GM23248 (cell line): Measurements from ENCODE around the gene ERBB4.

Source experiments
- EZH2 ChIP-seq: fragments of 200-600 bp; sonication (generic); IDR thresholded peaks from 2 replicates; pipeline ENCODE4 v1.6.1; 2018; ENCODE audit warnings: antibody characterized with exemption, mild to moderate bottlenecking; ENCODE audit not compliant: insufficient read depth, poor library complexity, severe bottlenecking
- EZH2phosphoT487 ChIP-seq: fragments of 200-600 bp; sonication (generic); IDR thresholded peaks from 2 replicates; pipeline ENCODE4 v1.6.1; 2018; ENCODE audit warnings: antibody characterized with exemption, moderate library complexity, mild to moderate bottlenecking, low read depth; ENCODE audit not compliant: insufficient read depth

- TF ChIP-seq EZH2phosphoT487 (no peak), EZH2 (no peak)
Measured at GRCh38 chr2:212158081-212158480, 380.5 kb downstream of the ERBB4 start.
